ENCODE measurements around the gene BAG2.

The BAG2 gene

DNA sequence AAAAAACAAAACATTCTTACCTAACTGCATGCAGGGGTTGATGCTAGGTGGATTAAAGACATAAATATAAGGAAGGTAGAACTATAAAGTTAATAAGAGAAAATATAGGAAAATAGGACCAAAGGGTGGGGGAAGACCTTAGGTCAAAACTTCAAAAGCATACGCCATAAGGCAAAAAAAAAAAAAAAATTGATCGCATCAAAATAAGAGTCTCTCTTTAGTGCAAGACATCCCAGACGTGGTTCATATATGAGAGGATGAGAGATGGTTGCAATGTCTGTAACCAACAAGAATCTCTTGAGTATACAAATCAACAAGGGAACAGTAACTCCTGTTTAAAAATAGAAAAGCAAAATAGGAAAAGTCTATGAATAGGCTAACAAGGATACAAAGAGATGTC, 8.5 kb downstream of the BAG2 start:
- H3K4me3 ChIP-seq (ENCODE audit: low read depth, low read length) = no peak overlapping the region
- TF ChIP-seq MYC (IDR thresholded peaks at IDR 0.05; ENCODE audit: low read depth, low read length) (no peak), POLR2A (IDR thresholded peaks at IDR 0.05; ENCODE audit: extremely low read depth, insufficient read length) (no peak), MAX (IDR thresholded peaks at IDR 0.05; ENCODE audit: low read depth, low read length) (no peak)
- TF ChIP-seq, protein P1, sequence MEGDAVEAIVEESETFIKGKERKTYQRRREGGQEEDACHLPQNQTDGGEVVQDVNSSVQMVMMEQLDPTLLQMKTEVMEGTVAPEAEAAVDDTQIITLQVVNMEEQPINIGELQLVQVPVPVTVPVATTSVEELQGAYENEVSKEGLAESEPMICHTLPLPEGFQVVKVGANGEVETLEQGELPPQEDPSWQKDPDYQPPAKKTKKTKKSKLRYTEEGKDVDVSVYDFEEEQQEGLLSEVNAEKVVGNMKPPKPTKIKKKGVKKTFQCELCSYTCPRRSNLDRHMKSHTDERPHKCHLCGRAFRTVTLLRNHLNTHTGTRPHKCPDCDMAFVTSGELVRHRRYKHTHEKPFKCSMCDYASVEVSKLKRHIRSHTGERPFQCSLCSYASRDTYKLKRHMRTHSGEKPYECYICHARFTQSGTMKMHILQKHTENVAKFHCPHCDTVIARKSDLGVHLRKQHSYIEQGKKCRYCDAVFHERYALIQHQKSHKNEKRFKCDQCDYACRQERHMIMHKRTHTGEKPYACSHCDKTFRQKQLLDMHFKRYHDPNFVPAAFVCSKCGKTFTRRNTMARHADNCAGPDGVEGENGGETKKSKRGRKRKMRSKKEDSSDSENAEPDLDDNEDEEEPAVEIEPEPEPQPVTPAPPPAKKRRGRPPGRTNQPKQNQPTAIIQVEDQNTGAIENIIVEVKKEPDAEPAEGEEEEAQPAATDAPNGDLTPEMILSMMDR (IDR thresholded peaks at IDR 0.05; ENCODE audit: low read depth, low read length) = no peak
- DNase-seq (ENCODE audit: low read depth) = no peak

- TF ChIP-seq POLR2A (IDR thresholded peaks at IDR 0.05; ENCODE audit: extremely low read depth, insufficient read length) = no peak
- TF ChIP-seq MAX (IDR thresholded peaks at IDR 0.05; ENCODE audit: low read depth, low read length) = no peak
- TF ChIP-seq, protein P1 (IDR thresholded peaks at IDR 0.05; ENCODE audit: low read depth, low read length) = no peak
- TF ChIP-seq MYC (IDR thresholded peaks at IDR 0.05; ENCODE audit: low read depth, low read length) = no peak
- DNase-seq (ENCODE audit: low read depth) = no peak
- no peak overlapping the region for H3K4me3 ChIP-seq (ENCODE audit: low read depth, low read length)
Observed at GRCh38 chr6:57182017-57182432, 9.9 kb downstream of the BAG2 start.

DNA sequence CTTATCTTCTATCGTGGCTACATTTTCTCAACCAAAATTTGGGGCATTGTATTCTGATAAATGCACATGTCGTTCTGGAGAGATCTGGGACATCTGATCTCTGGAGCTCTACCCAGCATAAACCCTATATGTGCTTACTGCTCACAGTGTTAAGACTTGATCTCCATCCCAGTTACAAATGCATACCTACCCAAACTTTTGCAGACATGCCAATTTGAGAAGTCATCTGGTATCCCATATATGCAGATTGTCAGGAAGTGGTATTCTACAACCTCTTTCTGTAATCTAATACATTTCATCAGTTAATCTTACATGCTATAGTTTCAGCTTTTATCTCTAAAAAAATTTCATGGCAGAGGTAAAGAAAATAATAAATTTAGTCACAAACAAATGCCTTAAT, 11.2 kb downstream of the BAG2 start:
- TF ChIP-seq, protein P1 (IDR thresholded peaks at IDR 0.05; ENCODE audit: low read depth, low read length) = no peak
- TF ChIP-seq MAX (IDR thresholded peaks at IDR 0.05; ENCODE audit: low read depth, low read length) = no peak
- no peak for TF ChIP-seq POLR2A (IDR thresholded peaks at IDR 0.05; ENCODE audit: extremely low read depth, insufficient read length)
- TF ChIP-seq MYC (IDR thresholded peaks at IDR 0.05; ENCODE audit: low read depth, low read length) = no peak
- H3K4me3 ChIP-seq (ENCODE audit: low read depth, low read length) = no peak overlapping the region
- no peak for DNase-seq (ENCODE audit: low read depth)

DNA sequence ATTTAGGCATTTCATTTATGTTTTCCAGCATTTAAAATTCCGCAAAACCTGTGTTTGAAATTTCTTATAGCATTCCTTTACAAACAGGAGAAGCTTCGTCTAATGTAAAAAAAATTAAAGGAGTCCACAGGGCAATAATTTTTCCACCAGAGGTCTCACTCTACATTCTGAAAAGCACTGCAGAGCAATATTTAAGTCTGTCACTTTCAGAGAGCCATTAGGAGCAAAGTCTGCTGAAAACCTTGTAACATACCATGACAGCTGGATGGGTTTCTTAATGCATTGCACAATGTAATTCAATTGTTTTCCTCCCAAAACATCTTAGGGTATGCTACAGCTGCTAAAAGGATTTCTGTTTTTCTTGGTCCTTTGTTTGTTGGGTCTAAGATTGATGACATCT, 18.0 kb downstream of the BAG2 start:
- H3K4me3 ChIP-seq (ENCODE audit: low read depth, low read length) = no peak overlapping the region
- peak; percentile 52 for DNase-seq (ENCODE audit: low read depth)
- TF ChIP-seq POLR2A (IDR thresholded peaks at IDR 0.05; ENCODE audit: extremely low read depth, insufficient read length) (no peak), MYC (IDR thresholded peaks at IDR 0.05; ENCODE audit: low read depth, low read length) (no peak), MAX (IDR thresholded peaks at IDR 0.05; ENCODE audit: low read depth, low read length) (no peak)
- TF ChIP-seq, protein P1 (IDR thresholded peaks at IDR 0.05; ENCODE audit: low read depth, low read length) = no peak

DNA sequence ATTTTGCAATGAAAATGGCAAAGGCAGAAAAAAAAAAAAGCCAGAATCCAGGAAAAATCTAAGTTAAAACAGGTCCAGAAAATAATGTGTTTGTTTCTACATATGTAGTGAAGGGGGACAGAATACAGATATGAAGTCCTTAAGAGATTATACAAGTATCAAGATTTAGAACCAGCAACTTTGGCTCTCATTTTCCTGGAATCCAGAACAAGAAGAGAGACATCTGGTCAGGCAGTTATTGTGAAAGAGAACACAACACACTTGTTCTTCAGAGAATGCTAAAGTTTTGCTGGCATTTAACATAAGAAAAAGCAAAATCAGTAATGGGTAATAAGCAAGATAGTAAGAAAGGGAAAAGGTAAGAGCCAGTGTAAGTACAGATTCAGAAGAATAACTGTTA, 21.1 kb downstream of the BAG2 start:
- H3K4me3 ChIP-seq (ENCODE audit: low read depth, low read length) = no peak overlapping the region
- no peak for DNase-seq (ENCODE audit: low read depth)
- TF ChIP-seq POLR2A (IDR thresholded peaks at IDR 0.05; ENCODE audit: extremely low read depth, insufficient read length) (no peak), MYC (IDR thresholded peaks at IDR 0.05; ENCODE audit: low read depth, low read length) (no peak), MAX (IDR thresholded peaks at IDR 0.05; ENCODE audit: low read depth, low read length) (no peak)
- TF ChIP-seq, protein P1 (IDR thresholded peaks at IDR 0.05; ENCODE audit: low read depth, low read length) = no peak

- no peak for TF ChIP-seq POLR2A (IDR thresholded peaks at IDR 0.05; ENCODE audit: extremely low read depth, insufficient read length)
- no peak for TF ChIP-seq MAX (IDR thresholded peaks at IDR 0.05; ENCODE audit: low read depth, low read length)
- TF ChIP-seq MYC (IDR thresholded peaks at IDR 0.05; ENCODE audit: low read depth, low read length) = no peak
- TF ChIP-seq, protein P1 (IDR thresholded peaks at IDR 0.05; ENCODE audit: low read depth, low read length) = no peak
- DNase-seq (ENCODE audit: low read depth) = no peak
- no peak overlapping the region for H3K4me3 ChIP-seq (ENCODE audit: low read depth, low read length)
Observed at GRCh38 chr6:57195457-57195856, 23.3 kb downstream of the BAG2 start.

Data from NB4 (cell line).